ENCODE results near the gene SNX9.

- no peak for TF ChIP-seq CTCF (IDR thresholded peaks at IDR 0.05; ENCODE audit: low read length)
- TF ChIP-seq EZH2 (IDR thresholded peaks at IDR 0.05; ENCODE audit: borderline replicate concordance, low read length): no peak
Measured at GRCh38 chr6:157987788-157988699, 165.0 kb downstream of the SNX9 start.
